Sigmoid colon (tissue), 7 donors: ENCODE measurements around the gene IDE. TPM values are rescaled to one million over a fixed set of nuclear protein-coding genes. Genes with fewer than 3 reads are reported as not detected.

Experiments used
- DNase-seq: peaks from one replicate; pipeline ENCODE4 v3.0.0-alpha.2; 2019
- H3K27ac ChIP-seq, 4 donors: fragments of 200-600 bp; sonication (generic); one replicate each; pipeline ENCODE4 v1.5.1; 2016 to 2019; ENCODE audit warnings: mild to moderate bottlenecking in 1 of 4
- H3K27me3 ChIP-seq, 3 donors: fragments of 200-600 bp; sonication (generic); one replicate each; pipeline ENCODE4 v1.5.1; 2019; ENCODE audit warnings: mild to moderate bottlenecking in 1 of 3
- H3K36me3 ChIP-seq, 4 donors: fragments of 200-600 bp; sonication (generic); one replicate each; pipeline ENCODE4 v1.5.1; 2016 to 2019
- H3K4me1 ChIP-seq, 4 donors: fragments of 200-600 bp; sonication (generic); one replicate each; pipeline ENCODE4 v1.5.1; 2017 to 2019
- H3K4me3 ChIP-seq, 4 donors: fragments of 200-600 bp; sonication (generic); one replicate each; pipeline ENCODE4 v1.5.1; 2017 to 2019; ENCODE audit warnings: mild to moderate bottlenecking in 2 of 4, moderate library complexity in 1 of 4
- H3K9me3 ChIP-seq, 4 donors: fragments of 200-600 bp in 3 of 4; sonication (generic) in 3 of 4; one replicate each; pipeline versions ENCODE4 v1.5.1 to v1.6.1; 2013 to 2019
- CTCF ChIP-seq, 4 experiments: fragments of 450-650 bp in 3 of 4; fragments of 200-600 bp in 1 of 4; IDR thresholded peaks; one replicate each; pipeline ENCODE4 v1.5.1; 2016 to 2019; ENCODE audit warnings: antibody characterized with exemption in 4 of 4, mild to moderate bottlenecking in 3 of 4, moderate library complexity in 2 of 4
- EP300 ChIP-seq, 4 donors: sonication (generic); formaldehyde crosslinking; IDR thresholded peaks; one replicate each; pipeline ENCODE4 v1.6.1; 2017; ENCODE audit warnings: antibody characterized with exemption in 4 of 4
- POLR2A ChIP-seq, 2 donors: fragments of 450-650 bp; IDR thresholded peaks; one replicate each; pipeline ENCODE4 v1.6.1; 2016; ENCODE audit warnings: antibody characterized with exemption in 2 of 2, mild to moderate bottlenecking in 2 of 2, moderate library complexity in 2 of 2
- POLR2AphosphoS5 ChIP-seq, 4 donors: sonication (generic); formaldehyde crosslinking; IDR thresholded peaks; one replicate each; pipeline ENCODE4 v1.6.1; 2017; ENCODE audit warnings: antibody characterized with exemption in 4 of 4
- WGBS, 2 donors: extraction: QIAGEN DNeasy Blood & Tissue Kit; methylation state at CpG; one replicate each; pipeline ENCODE4 v1.1.7; 2013; 5-methylcytosine and 5-hydroxymethylcytosine counted together
- intact Hi-C: fragments of 100-400 bp; cut with DNase I; formaldehyde crosslinking; loops from one replicate; pipeline ENCODE4 v1.15.1; 2023
- polyA plus RNA-seq, 3 donors: library from polyadenylated mRNA; stranded (reverse); fragments of 200-250 nt; gene quantifications; one replicate each; pipeline ENCODE4 v1.2.3, GENCODE V29; 2013
- total RNA-seq, 4 donors: library from RNA; depleted of rRNA; stranded (reverse); fragments of >200 nt; gene quantifications; one replicate each; pipeline ENCODE4 v1.1.0, GENCODE V29; 2016
- donor health status: healthy with polysubstance abuse.
- donor health status: Bipolar disorder and iron deficiency.
- donor health status: healthy.

Gene IDE
- total and polyA plus RNA-seq, 7 donors, result 7.8 to 32.9 (median 23.3) TPM

- Histone ChIP-seq H3K27ac (no peak overlapping the region), H3K9me3 (no peaks in the 10 kb centered on the region), H3K27me3 (no peaks in the 10 kb centered on the region), H3K4me3 (no peak overlapping the region), H3K4me1 (no peaks in the 10 kb centered on the region), H3K36me3 (no peaks in the 10 kb centered on the region)
- intact Hi-C loops, result no loop called here
- no peak for DNase-seq
- TF ChIP-seq POLR2AphosphoS5 (IDR thresholded peaks at IDR 0.05) (no peak), EP300 (IDR thresholded peaks at IDR 0.05) (no peak), POLR2A (IDR thresholded peaks at IDR 0.05) (no peak), CTCF (IDR thresholded peaks at IDR 0.05) (no peak)
- 90 to 91% methylated on average over 6 of the region's 6 CpGs for WGBS, 2 donors
Measured at GRCh38 chr10:92430103-92430502, 143.8 kb downstream of the IDE start.

GRCh38 chr10:92421550-92421949 lies 152.3 kb downstream of the IDE start:
- Histone ChIP-seq H3K36me3 (no peaks in the 10 kb centered on the region), H3K4me3 (no peak overlapping the region), H3K9me3 (peaks cover 0 to 5% (median 1%) of the 10 kb centered on the region in 4 donors), H3K4me1 (peaks cover 0 to 12% (median 9%) of the 10 kb centered on the region in 4 donors), H3K27ac (no peak overlapping the region), H3K27me3 (peaks cover 0 to 24% (median 12%) of the 10 kb centered on the region in 3 donors)
- TF ChIP-seq CTCF (IDR thresholded peaks at IDR 0.05) (no peak), POLR2A (IDR thresholded peaks at IDR 0.05) (no peak), POLR2AphosphoS5 (IDR thresholded peaks at IDR 0.05) (no peak), EP300 (IDR thresholded peaks at IDR 0.05) (no peak)
- no peak for DNase-seq
- intact Hi-C loops, result no loop called here

GRCh38 chr10:92420546-92421275 lies 153.2 kb downstream of the IDE start:
- 14 to 19% methylated on average over 46 of the region's 46 CpGs for WGBS, 2 donors
- DNase-seq, result no peak
- TF ChIP-seq CTCF (IDR thresholded peaks at IDR 0.05), result no peak
- no peak for TF ChIP-seq POLR2AphosphoS5 (IDR thresholded peaks at IDR 0.05)
- TF ChIP-seq EP300 (IDR thresholded peaks at IDR 0.05), result no peak
- no peak for TF ChIP-seq POLR2A (IDR thresholded peaks at IDR 0.05)
- Histone ChIP-seq H3K4me3 (peak overlapping the region in 3 of 4 donors; percentile 33 to 39 (median 38)), H3K27me3 (peaks cover 3 to 24% (median 12%) of the 10 kb centered on the region in 3 donors), H3K4me1 (peaks cover 0 to 12% (median 9%) of the 10 kb centered on the region in 4 donors), H3K9me3 (peaks cover 0 to 5% (median 3%) of the 10 kb centered on the region in 4 donors), H3K27ac (no peak overlapping the region), H3K36me3 (no peaks in the 10 kb centered on the region)
- intact Hi-C loops, result no loop called here

GRCh38 chr10:92419740-92420545 lies 153.9 kb downstream of the IDE start:
- peaks cover 0 to 5% (median 3%) of the 10 kb centered on the region in 4 donors for H3K9me3 ChIP-seq
- peaks cover 3 to 24% (median 12%) of the 10 kb centered on the region in 3 donors for H3K27me3 ChIP-seq
- no peaks in the 10 kb centered on the region for H3K36me3 ChIP-seq
- peaks cover 0 to 12% (median 9%) of the 10 kb centered on the region in 4 donors for H3K4me1 ChIP-seq
- 36 to 47% methylated on average over 34 of the region's 34 CpGs for WGBS, 2 donors
- TF ChIP-seq CTCF (IDR thresholded peaks at IDR 0.05) (no peak), EP300 (IDR thresholded peaks at IDR 0.05) (no peak), POLR2A (IDR thresholded peaks at IDR 0.05) (no peak), POLR2AphosphoS5 (IDR thresholded peaks at IDR 0.05) (no peak)
- DNase-seq, result peak; percentile 67
- peak overlapping the region in 3 of 4 donors; percentile 33 to 39 (median 38) for H3K4me3 ChIP-seq
- H3K27ac ChIP-seq, result no peak overlapping the region
- intact Hi-C loops, result no loop called here
